Brain microvascular endothelial cell (primary cell): ENCODE results near the gene LSM14A.
A peak's percentile ranks its signal among the peaks of the same experiment; 100 is the strongest.
"Not testable (repeated sequence)": the region's sequence is repeated elsewhere in the genome, so short reads cannot be mapped to it uniquely, and the experiment has no call there.

Experiments
- DNase-seq: peaks from one replicate; pipeline ENCODE4 v3.0.0-alpha.2; 2020
- H3K27ac ChIP-seq: fragments of 250-450 bp; sonication (Bioruptor Pico); 2 replicates; pipeline ENCODE4 v1.5.1; 2020; ENCODE audit warnings: mild to moderate bottlenecking, moderate library complexity
- H3K27me3 ChIP-seq: fragments of 250-450 bp; sonication (Bioruptor Pico); replicated peaks from 2 replicates; pipeline ENCODE4 v1.5.1; 2020; ENCODE audit warnings: mild to moderate bottlenecking
- H3K36me3 ChIP-seq: fragments of 250-450 bp; sonication (Bioruptor Pico); replicated peaks from 2 replicates; pipeline ENCODE4 v1.5.1; 2020; ENCODE audit warnings: mild to moderate bottlenecking
- H3K4me3 ChIP-seq: 2 replicates; pipeline ENCODE4 v1.5.1; 2011; ENCODE audit warnings: low read depth, mild to moderate bottlenecking, control low read depth, low read length, moderate library complexity
- CTCF ChIP-seq: IDR thresholded peaks from 2 replicates; pipeline ENCODE4 v1.5.1; 2011; ENCODE audit warnings: low read depth, mild to moderate bottlenecking, moderate library complexity, low read length, control low read depth, inconsistent platforms; ENCODE audit errors: missing control alignments
- in situ Hi-C: cut with HindIII; loops from 2 replicates; pipeline ENCODE4 v1.10.0; 2017; ENCODE audit warnings: low sequenced_read_pairs, low pct_ligation_motif_present

The LSM14A gene

GRCh38 chr19:34246340-34246739 lies 74.0 kb downstream of the LSM14A start:
- in situ Hi-C loops = no loop called here
- Histone ChIP-seq H3K27me3 (no peaks in the 10 kb centered on the region), H3K27ac (no peak overlapping the region), H3K4me3 (no peak overlapping the region), H3K36me3 (no peaks in the 10 kb centered on the region)
- no peak for TF ChIP-seq CTCF
- no peak for DNase-seq

GRCh38 chr19:34248941-34249340 lies 76.6 kb downstream of the LSM14A start:
- no peak for TF ChIP-seq CTCF
- Histone ChIP-seq H3K4me3 (no peak overlapping the region), H3K36me3 (no peaks in the 10 kb centered on the region), H3K27me3 (no peaks in the 10 kb centered on the region), H3K27ac (no peak overlapping the region)
- in situ Hi-C loops = no loop called here
- no peak for DNase-seq

- H3K27me3 ChIP-seq, DNase-seq, H3K4me3 ChIP-seq, in situ Hi-C loops, H3K27ac ChIP-seq, H3K36me3 ChIP-seq: not testable (repeated sequence)
Observed at GRCh38 chr19:34253167-34253566, 80.9 kb downstream of the LSM14A start.

- not testable (repeated sequence) for DNase-seq, H3K27ac ChIP-seq, H3K36me3 ChIP-seq
Observed at GRCh38 chr19:34253681-34254045, 81.4 kb downstream of the LSM14A start.

GRCh38 chr19:34254046-34254697 lies 81.9 kb downstream of the LSM14A start, which contains the start of gene GARRE1:
Gene GARRE1, plus strand, starts transcription at chr19:34254554. Its CDS starts 45,920 bp downstream, at chr19:34300474.
- no peaks in the 10 kb centered on the region for H3K27me3 ChIP-seq
- peak within 1 kb of the TSS; percentile 74 for H3K4me3 ChIP-seq
- no peak for DNase-seq
- in situ Hi-C loops = no loop called here
- H3K27ac ChIP-seq = peak within 1 kb of the TSS; percentile 79
- no peaks in the 10 kb centered on the region for H3K36me3 ChIP-seq
- no peak for TF ChIP-seq CTCF

More at GRCh38 chr19:34253681-34254045, 81.4 kb downstream of the LSM14A start:
- H3K27me3 ChIP-seq, in situ Hi-C loops: not testable (repeated sequence)
- H3K4me3 ChIP-seq = peak overlapping the region; percentile 74

GRCh38 chr19:34254698-34255432 lies 82.6 kb downstream of the LSM14A start:
- H3K4me3 ChIP-seq = peak overlapping the region; percentile 74
- in situ Hi-C loops = no loop called here
- no peaks in the 10 kb centered on the region for H3K27me3 ChIP-seq
- no peak for TF ChIP-seq CTCF
- H3K27ac ChIP-seq = peak overlapping the region; percentile 63
- H3K36me3 ChIP-seq = no peaks in the 10 kb centered on the region
- DNase-seq = no peak

- DNase-seq = no peak
- in situ Hi-C loops = no loop called here
- H3K27me3 ChIP-seq = no peaks in the 10 kb centered on the region
- TF ChIP-seq CTCF = no peak
- peak overlapping the region; percentile 63 for H3K27ac ChIP-seq
- peak overlapping the region; percentile 74 for H3K4me3 ChIP-seq
- no peaks in the 10 kb centered on the region for H3K36me3 ChIP-seq
Observed at GRCh38 chr19:34255546-34255945, 83.2 kb downstream of the LSM14A start.
